ENCODE results near the gene PLD1.

Gene PLD1

DNA sequence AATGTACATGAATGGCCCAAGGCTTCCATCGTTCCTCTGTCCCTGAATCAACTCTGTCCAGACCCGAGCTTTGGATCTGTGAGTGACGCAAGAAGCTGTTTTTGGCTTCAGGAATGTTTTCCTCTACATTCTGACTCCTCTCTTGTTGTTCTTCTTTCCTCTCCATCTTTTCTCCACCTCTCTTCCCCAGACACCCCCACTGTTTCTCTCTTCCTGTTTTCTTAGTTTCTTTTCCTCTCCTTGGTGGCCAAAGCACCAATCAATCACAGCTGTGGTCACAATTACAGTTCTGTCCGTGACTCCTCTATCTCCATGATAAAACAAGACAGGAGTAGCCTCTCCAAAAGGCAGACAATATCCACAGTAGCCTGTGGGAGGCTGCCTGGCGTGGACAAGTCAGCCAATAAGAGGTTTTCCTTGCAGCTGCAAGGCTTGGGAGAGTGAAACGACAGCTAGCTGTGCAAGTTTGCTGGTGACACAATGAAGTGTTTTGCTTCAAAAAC, 28.0 kb upstream of the PLD1 start:
- no peak for DNase-seq

DNA sequence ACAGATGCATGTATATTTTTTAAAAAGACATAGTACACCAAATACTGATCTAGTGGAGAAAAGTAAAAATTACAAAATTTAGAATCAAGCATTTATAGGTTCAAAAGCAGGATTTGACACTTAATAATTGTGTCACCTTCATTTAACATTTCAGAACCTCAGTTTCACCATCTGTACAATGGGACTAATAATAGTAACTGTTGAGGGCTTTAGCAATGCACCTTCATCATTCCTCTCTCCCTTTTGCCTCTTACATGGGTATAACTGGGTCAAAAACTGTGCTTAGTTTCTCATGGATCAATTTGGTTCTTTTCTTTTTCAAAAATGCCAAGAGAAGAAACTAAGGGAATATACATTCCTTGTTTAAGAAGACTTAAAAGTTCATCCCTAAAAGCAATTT, 27.4 kb upstream of the PLD1 start:
- DNase-seq = no peak

DNA sequence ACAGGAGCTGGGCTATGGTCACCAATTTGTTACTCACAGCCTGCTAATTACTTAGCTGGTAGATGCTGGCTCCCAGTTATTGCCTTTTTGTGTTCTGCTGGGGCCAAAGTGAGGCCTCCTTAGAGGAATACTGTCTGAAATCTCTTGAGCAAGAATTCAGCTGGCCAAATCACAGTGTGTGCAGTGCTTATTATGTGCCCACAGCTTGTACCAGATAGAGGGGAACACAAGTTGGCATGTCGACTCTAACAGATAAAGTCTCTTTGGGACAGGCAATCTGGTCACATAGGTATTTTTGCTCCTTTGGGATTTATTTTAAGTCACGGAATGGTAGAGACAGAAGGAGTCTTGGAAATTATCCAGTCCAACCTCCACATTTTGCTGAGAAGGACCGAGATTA, 26.6 kb upstream of the PLD1 start:
- no peak for DNase-seq

DNA sequence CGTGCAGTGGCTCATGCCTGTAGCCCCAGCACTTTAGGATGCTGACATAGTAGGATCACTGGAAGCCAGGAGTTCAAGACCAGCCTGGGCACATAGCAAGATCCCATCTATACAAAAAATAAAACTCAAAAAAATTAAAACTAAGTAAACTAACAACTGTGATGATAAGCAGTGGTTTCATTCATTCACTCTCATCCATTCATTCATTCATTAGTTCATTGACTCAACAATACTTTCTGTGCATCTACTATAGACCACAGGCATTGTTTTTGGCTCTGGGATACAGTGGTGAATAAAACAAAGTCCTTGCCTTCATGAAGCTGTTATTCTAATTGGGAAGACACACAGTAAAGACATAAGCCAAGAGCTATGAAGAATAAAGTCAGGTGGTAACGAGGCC, 25.3 kb upstream of the PLD1 start:
- DNase-seq = no peak

DNA sequence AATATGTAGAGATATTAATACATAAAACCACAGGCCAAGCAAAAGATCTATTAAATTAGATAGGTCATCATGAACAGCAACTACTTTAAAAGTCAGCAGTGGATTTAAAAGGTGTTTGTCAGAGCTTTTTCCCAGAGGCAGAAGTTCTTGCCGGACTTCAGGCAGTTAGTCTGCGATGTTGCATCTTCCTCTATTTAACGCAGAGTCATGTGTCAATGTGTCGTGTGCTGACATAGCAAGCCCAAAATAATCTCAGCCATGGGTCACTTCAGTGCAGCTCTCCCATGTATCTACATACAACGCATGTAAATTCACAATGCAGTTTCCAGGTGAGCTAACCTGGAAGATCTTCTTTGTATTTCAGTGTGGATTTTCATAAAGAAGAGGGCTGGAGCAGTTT, 24.8 kb upstream of the PLD1 start:
- DNase-seq = no peak

DNA sequence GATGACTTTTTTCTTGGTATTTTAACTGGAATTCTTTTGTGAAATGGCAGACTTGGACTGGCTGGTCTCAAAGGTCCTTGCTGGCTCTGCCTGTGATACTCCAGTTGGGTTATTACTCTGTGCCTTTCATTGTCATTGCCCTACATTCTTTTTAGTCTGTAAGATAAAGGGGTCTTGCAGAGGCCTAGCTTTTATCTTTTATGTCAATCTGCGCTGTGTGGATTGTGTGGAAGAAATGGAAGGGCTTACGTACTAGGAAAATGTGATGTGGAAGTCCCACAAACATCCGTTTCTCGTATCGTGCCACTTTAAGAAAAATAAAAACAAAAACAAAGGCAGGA, 24.1 kb upstream of the PLD1 start:
- no peak for DNase-seq

DNA sequence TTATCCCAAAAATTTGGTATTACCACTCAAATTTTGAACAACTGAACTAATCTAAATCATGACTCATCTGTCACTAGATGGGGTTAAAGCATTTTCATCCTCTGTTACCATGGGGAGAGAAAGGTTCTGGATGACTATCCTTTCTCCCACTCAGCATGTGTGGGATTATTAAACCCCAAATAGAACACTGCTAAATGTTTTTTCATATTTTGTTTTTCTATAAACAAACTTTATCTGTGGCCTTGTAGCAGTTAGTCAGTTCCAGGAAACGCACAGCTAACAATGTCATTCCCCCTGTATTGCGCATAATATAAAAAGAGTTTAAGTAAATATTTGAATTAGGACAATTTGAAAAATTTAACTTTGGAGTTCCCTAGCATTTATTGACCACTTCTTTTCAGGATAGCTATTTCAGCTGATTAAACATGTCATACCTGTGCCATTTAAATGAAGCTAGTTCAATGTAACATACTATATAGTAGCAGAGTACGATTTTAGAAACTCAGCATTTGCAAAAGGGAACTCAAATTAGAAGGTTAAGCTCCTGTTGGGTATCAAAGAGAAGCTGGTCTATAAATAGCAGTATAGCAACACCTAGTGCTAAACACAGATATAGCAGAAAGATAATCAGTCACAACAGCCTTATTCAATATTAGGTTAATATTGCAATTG, 23.6 kb upstream of the PLD1 start:
- no peak for DNase-seq

DNA sequence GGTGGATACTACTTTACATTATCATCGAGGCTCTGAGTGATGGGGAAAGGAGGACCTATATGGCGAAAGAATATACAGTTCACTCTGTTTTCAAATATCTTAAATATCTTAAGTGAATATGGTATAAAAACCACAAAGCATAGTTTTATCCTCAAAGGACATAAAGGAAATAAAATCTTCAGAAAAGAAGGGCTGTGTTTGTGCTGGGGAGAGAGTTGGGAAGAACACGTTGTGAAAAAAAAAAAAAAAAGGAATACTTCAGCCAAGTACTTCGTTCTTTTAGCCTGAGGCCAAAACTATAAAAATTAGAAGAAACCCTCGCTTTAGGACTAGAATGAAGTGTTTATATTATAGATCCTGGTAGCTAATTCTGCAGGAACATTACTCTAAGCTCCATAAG, 22.7 kb upstream of the PLD1 start:
- no peak for DNase-seq

DNA sequence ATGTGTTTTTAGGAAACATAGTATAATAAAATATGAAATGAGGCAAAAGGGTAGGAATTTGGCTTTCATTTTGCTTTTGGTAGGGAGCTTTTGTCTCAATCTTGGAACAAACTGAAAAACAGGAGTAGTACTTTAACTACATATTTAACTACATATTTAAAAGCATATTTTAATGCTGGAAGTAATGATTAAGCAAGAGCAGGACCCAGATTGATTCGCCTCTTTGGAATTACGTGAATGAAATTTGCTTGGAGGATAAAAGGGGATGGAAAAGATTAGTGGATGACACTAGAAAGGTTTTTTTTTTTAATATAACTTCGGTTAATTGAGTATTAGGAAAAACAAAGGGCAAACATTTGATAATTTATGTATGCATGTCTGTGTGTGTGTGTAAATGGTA, 21.7 kb upstream of the PLD1 start:
- DNase-seq = no peak

DNA sequence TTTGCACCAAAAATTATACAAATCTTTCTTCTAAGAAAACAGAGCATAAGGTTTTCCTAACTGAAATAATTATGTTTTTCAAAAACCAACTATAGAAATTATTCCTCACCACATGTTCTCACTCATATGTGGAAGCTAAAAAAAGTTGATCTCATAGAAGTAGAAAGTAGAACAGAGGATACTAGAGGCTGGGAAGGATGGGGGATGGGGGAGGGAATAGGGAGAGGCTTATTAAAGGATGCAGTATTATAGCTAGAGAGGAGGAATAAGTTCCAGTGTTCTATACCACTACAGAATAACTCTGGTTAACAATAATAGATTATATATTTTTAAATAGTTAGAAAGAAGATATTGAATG, 20.2 kb upstream of the PLD1 start:
- no peak for DNase-seq

DNA sequence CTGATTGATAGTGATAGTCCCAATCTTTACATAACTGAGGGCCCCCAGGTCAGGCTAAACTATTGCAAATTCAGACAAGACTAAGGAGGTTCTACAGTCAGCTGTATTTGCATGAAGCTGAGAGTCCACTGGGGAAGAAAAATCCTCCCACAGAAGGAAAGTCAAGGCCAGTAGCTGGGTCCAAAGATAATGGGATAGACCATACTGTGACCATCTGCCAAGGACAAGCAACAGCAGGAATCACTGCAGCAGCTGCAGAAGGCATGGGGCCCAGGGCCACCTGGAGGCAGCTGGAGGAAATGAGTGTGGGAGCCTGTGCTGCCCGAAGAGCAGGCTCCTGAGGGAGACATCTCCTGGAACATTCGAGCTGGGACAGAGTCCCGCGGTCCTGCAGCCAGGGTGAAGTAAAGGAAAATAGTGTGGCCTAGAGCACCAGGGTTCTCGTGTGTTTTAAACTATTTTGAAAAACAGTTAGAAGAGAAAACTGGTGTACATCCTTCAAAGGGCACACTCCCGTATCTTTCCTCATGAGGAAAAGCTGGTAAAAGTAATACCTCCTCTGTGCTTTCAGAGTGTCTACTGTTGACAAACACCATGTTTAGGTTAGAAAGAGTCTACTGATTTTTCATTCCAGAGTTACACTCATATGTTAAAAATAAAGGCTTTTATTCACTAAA, 19.7 kb upstream of the PLD1 start:
- no peak for DNase-seq

DNA sequence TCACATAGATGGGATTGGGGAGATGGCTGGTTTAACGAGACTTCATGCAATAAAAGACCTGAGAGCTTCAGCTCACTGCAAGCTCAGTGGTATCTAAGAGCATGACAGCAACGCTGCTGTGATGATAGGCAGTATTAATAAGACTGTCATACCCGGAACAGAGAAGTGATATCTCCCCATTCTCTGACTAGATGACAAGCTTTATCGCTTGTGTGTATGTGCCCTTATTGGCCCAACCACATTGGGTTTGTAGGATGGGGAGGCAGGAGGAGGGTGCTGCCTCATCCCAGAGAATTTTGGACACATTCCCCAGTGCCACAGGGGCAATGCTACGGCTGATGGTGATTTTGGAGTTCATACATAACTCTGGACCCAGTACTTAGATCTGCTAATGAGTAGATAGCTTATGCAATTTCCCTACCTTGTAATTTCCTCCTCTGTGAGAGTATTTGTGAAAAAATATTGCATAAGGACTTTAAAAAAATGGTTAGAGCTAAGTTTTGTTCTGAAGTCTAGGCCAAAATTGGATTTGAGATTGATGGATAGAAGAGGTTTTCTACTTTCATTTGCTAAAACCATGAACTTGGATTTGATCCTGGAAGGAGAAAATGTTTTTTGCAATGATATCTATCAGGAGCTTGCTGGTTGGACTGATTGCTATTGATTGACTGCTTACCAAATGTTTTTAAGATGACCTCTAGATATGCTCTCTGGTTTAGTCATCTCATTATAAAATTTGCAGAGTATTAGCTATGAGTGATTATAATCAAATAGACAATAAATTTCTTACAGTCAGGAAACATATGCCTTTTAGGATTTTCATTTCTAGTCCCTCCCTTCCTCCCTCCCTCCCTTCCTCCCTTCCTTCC, 18.9 kb upstream of the PLD1 start:
- DNase-seq = no peak

DNA sequence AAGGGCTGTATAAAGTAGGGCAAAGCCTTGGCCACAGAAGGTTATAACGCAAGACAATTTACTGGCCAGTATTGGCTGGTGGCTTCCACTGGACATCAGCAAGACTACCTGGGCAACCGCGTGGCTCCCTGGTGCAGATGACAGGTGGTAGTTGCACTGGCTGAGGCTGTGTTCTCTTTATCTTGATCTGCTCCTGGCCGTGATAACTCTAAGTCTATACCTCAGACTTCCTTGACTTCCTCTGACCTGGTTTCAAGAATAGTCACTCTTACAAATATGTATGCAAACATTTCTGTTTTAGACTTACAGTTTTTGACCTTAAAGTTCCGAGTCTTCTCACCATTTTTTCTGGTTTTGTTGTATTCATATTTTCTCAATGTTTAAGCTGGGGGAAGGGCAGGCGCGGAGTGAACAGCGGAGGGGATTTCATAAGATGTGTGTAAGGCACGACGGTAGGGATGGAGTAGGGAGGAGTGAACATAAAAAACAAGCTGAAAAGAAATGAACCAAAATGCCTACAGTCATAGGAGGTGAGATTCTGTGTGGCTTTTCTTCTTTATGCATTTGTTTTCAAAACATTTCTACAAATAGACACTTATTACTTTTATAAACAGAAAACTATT, 17.7 kb upstream of the PLD1 start:
- DNase-seq = no peak

DNA sequence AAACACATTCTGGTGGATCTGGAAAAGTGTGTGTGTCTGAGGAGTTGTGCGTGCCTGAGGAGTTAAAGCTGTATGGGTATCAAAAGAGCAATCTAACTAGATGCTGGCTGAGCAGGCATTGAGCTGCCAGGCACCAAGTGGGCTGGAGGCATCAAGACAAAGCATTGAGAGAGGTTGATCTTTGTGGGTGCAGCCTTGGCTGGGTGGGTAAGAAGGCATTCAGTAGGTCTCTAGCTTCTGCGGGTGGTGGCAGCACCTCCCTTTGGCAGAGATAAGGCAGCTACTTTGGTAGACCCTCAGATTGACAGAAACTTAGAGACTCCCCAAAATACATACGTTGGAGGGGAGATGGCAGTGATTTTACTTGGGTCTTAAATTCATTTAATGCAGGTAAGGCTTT, 17.1 kb upstream of the PLD1 start:
- no peak for DNase-seq

DNA sequence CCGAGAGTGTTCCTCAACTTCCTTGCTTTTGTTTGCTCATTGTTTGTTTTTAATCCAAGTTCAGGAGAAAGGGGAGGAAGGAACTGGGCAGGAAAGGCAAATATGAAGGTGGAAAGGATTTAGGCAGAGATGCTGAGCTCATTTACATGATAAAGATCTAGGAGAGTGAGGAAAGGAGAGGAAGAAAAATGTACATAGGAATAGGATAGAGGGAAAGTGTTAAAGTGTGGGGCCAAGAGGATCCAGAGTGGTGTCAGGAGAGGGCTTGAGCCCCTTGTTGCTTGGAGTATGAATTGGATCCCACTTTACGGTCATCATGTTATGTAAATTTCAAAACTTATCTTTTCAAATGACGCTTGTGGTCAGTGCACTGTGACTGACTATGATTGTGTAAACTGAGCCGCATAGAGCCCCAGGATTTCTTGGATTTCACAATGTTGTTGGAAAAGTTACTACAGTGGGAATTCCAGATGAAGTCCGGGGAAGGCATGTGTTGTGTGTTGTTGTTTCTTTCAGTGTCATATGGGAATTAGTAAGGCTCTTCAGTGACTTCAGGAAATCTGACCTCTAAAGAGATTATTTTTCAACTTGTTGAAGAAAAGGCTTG, 15.0 kb upstream of the PLD1 start:
- DNase-seq = no peak

DNA sequence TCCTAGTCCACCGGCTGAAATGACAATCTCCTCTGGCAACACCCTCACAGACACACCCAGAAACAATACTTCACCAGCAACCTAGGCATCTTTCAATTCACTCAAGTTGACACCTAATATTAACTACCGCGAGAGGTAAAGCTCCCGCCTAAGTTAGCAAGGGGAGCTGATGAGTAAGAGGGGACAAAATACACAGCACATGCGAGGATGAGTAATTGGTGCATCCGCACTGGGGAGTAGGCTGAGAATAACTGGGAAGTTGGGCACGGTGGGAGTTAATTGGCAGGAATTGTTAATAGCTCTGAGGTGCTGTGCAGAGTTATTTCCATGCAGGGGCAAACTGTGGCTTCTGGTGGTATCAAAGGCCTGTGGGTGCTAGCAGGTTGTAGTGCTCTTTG, 14.5 kb upstream of the PLD1 start:
- no peak for DNase-seq

DNA sequence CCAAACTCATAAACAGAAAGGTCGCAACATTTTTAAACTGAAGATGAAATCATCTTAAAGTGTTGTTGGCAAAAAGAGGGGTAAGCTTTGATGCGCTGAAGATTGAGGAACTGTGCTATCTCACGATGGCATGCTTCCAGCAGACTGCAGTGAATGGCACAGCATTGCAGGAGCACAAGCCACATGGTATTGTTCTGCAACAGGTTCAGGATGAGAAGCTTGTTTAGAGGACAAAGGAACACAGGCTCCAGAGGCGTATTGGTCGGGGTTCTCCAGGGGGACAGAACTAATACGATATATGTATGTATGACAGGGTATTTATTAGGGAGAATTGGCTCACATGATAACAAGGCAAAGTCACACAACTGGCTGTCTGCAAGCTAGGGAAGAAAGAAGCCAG, 13.8 kb upstream of the PLD1 start:
- DNase-seq = no peak

DNA sequence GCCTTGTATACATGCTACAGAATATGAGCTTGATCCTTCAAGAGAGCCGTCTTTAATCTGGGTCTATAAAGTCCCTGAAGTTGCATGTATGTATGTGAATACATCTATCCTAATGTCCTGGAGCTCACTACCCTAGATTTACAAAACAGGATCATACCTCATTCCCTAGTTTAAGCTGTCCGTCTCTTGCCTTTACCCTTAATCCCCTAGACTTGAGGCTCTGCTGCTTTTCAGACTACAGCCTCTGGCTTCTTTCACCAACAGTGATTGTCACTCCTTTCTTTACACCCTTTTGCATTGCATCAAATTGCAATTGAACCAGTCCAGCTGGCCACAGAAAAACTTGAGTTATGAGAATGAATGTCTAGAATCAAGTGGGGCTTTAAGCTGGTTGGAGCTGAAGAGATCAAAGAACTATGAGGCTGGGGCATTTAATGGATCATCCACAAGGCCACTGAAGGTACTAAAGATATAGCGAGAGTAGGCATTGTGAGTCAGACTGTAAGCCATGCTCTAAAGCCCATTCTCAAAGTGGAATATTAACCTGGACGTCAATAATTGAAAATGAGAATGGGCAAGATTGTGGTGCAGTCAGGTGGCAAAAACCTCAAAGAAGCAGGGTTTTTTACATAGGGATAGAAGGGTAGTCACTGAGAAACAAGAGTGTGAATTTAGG, 12.3 kb upstream of the PLD1 start:
- no peak for DNase-seq

DNA sequence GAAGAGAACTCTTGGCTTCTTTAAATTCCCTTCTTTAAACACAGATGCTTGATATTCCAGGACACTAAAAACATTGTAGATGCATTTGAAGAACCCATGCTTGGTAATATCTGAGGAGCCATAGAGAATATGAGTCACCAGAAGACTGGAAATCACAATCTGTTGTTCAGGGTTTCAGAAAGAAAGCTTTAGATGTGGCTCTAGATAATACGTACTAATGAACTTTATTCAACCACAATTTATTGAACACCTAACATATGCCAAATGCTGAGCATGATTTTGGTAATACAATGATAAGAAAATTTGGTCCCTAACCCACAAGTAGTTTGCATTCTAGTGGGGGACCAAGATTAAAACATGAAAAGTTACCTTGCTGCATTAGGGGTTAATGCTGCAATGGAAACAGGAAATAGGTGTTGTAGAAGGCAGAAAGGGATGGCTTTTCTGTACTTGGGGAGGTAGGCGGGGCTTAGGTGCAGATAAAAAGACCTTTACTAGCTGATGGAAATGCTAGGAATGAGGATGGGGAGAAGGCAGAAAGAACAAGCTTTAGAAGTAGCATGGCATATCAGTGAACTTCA, 11.6 kb upstream of the PLD1 start:
- no peak for DNase-seq

DNA sequence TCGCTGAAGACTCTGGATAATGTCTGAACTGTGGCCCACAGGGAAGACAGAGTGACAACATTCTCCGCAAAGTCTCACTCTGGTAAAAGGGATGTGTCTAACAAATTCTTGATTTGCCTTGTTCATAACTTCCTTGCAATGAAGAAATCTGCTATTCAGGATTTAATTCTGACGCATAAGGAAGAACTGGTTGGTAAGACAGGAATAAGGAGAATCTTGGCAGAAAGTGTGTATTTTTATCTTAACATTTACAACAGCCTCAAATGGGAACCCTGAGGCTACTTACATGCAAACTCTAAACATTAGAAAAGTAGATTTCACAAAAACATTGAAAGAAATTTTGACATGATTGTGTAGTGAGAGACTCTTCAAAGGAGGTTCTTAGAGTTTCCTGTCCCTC, 10.8 kb upstream of the PLD1 start:
- no peak for DNase-seq

DNA sequence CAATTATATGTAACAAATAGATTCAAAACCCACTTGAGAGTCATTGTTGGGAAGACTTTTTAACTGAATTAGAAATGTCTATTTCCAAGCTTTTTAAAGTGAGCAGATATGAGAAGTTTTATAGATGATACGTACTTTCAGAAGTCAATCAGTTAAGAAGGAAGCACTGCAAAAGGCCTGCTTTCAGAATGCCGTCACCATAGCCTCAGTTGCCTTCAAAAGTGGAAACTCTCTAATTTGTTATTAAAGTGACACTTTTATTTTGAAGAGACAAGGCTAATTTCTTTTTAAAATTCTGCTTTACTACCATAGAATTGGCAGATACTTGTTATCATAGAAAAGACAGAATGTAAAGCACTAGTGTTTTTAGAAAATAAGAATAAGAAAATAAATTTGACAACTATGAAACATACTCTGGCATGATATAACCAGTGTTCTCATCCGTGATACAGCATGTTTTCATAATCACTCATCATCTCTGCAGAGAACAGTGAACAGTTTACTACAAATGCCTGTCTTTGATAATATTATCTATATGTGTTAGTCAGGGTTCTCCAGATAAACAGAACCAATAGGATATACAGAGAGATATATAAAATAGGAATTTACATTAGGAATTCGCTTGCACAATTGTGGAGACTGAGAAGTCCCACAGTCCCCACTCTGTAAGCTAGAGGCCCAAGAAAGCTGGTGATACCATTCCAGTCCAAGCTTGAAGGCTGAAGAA, 7.0 kb upstream of the PLD1 start:
- DNase-seq = no peak
